Astrocyte of the spinal cord (primary cell): ENCODE results near the gene UBXN4.
A peak's percentile ranks its signal among the peaks of the same experiment; 100 is the strongest.

Source experiments
- DNase-seq: peaks from one replicate; pipeline ENCODE4 v3.0.0; 2011; ENCODE audit warnings: low read depth, low spot score
- H3K4me3 ChIP-seq: 2 replicates; pipeline ENCODE4 v1.5.1; 2011; ENCODE audit warnings: low read depth, mild to moderate bottlenecking, low read length, moderate library complexity
- CTCF ChIP-seq: IDR thresholded peaks from 2 replicates; pipeline ENCODE4 v1.5.1; 2012; ENCODE audit warnings: low read depth, mild to moderate bottlenecking, low read length, inconsistent platforms
- in situ Hi-C: cut with HindIII; loops from 2 replicates; pipeline ENCODE4 v1.10.0; 2017; ENCODE audit warnings: low sequenced_read_pairs

The UBXN4 gene

DNA sequence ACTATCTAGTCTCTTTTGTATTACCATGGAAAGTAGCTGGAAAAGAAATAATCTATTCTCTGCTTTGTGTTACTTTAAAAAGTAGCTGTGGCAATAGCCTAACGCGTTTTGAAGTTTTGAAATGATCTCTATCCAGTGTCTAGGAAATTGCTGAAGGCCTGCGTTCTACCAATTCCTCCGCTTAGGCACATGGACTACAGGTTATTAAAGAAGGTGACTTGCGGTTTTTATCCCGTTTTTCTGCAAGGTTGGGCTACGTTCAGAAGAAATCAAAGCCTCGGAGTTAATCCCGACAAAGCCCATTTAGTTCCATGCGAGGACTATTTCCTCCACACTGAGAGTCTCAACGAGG, 636 bp upstream of the UBXN4 start:
- no peak for TF ChIP-seq CTCF
- in situ Hi-C loops = no loop called here
- no peak for DNase-seq
- no peak overlapping the region for H3K4me3 ChIP-seq

DNA sequence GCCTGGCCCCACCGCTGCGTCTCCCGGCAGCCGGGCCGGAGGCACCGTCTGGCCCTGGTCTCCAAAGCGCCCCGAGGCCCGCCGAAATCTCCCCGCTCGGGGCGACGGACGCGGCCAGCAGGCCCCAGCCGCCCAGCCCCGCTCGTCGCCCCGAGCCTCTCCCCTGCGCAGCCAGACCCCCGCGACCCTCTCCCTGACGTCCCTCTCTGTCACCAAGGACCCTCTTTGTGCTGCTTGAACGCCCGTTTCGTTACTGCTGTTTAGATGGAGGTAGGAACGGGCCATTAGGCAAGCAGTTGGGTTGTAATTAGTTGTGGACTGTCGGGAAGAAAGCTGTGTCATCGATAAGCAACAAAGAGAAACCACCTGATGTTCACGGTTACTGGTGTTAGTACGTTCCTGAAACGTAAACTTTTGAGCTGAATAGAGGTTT, 686 bp downstream of the UBXN4 start:
- DNase-seq = peak; percentile 69
- no peak for TF ChIP-seq CTCF
- in situ Hi-C loops = no loop called here
- H3K4me3 ChIP-seq = peak overlapping the region; percentile 89

DNA sequence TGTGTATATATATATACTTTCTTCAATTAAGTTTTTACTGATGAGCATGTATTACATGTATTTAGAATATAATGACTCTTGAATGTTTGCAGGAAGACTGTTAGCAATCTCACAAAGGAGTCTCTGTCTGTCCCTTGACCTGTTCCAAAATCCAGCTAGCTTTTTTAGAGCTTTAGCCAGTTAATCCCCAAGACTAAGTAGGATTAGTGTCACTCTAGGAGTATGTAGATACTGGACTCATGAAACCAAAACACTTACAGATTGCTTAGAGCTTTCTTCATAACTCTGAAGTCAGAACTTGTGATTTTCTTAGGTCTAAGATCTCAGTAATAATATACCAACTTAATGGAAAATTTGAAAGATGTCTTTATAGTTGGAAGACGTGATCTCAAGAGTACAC, 2.2 kb downstream of the UBXN4 start:
- in situ Hi-C loops = no loop called here
- peak; percentile 8 for DNase-seq
- H3K4me3 ChIP-seq = peak overlapping the region; percentile 89
- TF ChIP-seq CTCF = no peak

- no peak overlapping the region for H3K4me3 ChIP-seq
- TF ChIP-seq CTCF = peak; percentile 18
- in situ Hi-C loops = no loop called here
- peak; percentile 13 for DNase-seq
Measured at GRCh38 chr2:135744760-135745314, 3.2 kb downstream of the UBXN4 start.

- H3K4me3 ChIP-seq = no peak overlapping the region
- no peak for TF ChIP-seq CTCF
- in situ Hi-C loops = no loop called here
- DNase-seq = peak; percentile 82
Measured at GRCh38 chr2:135745545-135745944, 3.9 kb downstream of the UBXN4 start.

DNA sequence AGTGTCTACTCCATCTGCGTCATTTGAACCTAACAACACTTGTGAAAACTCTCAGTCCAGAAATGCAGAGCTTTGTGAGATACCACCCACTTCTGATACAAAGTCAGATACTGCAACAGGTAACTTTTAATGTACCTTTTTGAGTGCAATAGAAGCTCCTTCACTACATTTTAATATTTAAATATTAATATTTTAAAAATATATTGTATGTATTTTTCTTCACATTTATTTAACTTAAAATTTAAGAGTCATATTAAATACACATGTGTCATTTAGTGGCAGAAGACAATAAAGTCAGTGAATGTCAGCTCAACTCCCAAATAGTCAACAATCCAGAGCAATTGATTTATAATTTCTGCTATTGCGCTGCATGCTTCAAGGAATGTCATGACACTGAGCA, 13.9 kb downstream of the UBXN4 start:
- DNase-seq = no peak
- TF ChIP-seq CTCF = no peak
- H3K4me3 ChIP-seq = no peak overlapping the region
- in situ Hi-C loops = no loop called here

DNA sequence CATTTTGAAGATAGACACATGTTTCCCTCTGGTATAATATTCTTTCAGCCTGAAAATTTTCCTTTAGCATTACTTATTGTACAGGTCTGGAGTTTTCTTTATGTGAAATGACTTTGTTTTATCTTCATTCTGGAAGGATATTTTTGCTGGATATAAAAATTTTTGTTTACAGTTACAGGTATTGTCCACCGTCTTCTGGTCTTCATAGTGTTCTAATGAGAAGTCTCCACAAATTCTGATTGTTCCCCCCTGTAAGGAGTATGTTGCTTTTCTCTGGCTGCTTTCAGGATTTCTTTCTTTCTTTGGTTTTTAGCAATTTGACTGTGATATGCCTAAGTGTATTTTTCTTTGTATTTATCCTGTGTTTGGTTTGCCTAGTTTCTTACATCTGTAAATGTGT, 15.0 kb downstream of the UBXN4 start:
- in situ Hi-C loops = no loop called here
- no peak for DNase-seq
- TF ChIP-seq CTCF = no peak
- H3K4me3 ChIP-seq = no peak overlapping the region
